ENCODE data around the gene NUDT1.

The NUDT1 gene

GRCh38 chr7:2225336-2225735 lies 16.7 kb upstream of the NUDT1 start:
- TF ChIP-seq CTCF (IDR thresholded peaks at IDR 0.05; ENCODE audit: extremely low read depth, insufficient read depth, missing control alignments): no peak
- no peak for DNase-seq (ENCODE audit: low spot score)
- in situ Hi-C loops (cut with MboI; ENCODE audit: low pct_unique_long_range_greater_than_20kb, low sequenced_read_pairs, unreplicated experiment): no loop called here

GRCh38 chr7:2225830-2226229 lies 16.2 kb upstream of the NUDT1 start:
- no peak for TF ChIP-seq CTCF (IDR thresholded peaks at IDR 0.05; ENCODE audit: extremely low read depth, insufficient read depth, missing control alignments)
- in situ Hi-C loops (cut with MboI; ENCODE audit: low pct_unique_long_range_greater_than_20kb, low sequenced_read_pairs, unreplicated experiment): no loop called here
- DNase-seq (ENCODE audit: low spot score): no peak

GRCh38 chr7:2227699-2228098 lies 14.3 kb upstream of the NUDT1 start:
- in situ Hi-C loops (cut with MboI; ENCODE audit: low pct_unique_long_range_greater_than_20kb, low sequenced_read_pairs, unreplicated experiment): no loop called here
- no peak for TF ChIP-seq CTCF (IDR thresholded peaks at IDR 0.05; ENCODE audit: extremely low read depth, insufficient read depth, missing control alignments)
- no peak for DNase-seq (ENCODE audit: low spot score)

- DNase-seq (ENCODE audit: low spot score): no peak
- in situ Hi-C loops (cut with MboI; ENCODE audit: low pct_unique_long_range_greater_than_20kb, low sequenced_read_pairs, unreplicated experiment): no loop called here
- TF ChIP-seq CTCF (IDR thresholded peaks at IDR 0.05; ENCODE audit: extremely low read depth, insufficient read depth, missing control alignments): no peak
Measured at GRCh38 chr7:2228921-2229320, 13.1 kb upstream of the NUDT1 start.

GRCh38 chr7:2229467-2229866 lies 12.6 kb upstream of the NUDT1 start:
- no peak for TF ChIP-seq CTCF (IDR thresholded peaks at IDR 0.05; ENCODE audit: extremely low read depth, insufficient read depth, missing control alignments)

GRCh38 chr7:2230226-2230625 lies 11.8 kb upstream of the NUDT1 start:
- no peak for DNase-seq (ENCODE audit: low spot score)
- in situ Hi-C loops (cut with MboI; ENCODE audit: low pct_unique_long_range_greater_than_20kb, low sequenced_read_pairs, unreplicated experiment): loop anchor here (10.0 kb wide), 1 partner anchor 115 kb away; no protein-coding TSS in a partner anchor

More at GRCh38 chr7:2229467-2229866, 12.6 kb upstream of the NUDT1 start:
- DNase-seq (ENCODE audit: low spot score): no peak
- in situ Hi-C loops (cut with MboI; ENCODE audit: low pct_unique_long_range_greater_than_20kb, low sequenced_read_pairs, unreplicated experiment): no loop called here

More at GRCh38 chr7:2230226-2230625, 11.8 kb upstream of the NUDT1 start:
- no peak for TF ChIP-seq CTCF (IDR thresholded peaks at IDR 0.05; ENCODE audit: extremely low read depth, insufficient read depth, missing control alignments)

All from GM13977 (cell line).